ENCODE data around the gene PFKP.
"Not testable (repeated sequence)": the region's sequence is repeated elsewhere in the genome, so short reads cannot be mapped to it uniquely, and the experiment has no call there.

PFKP gene

DNA sequence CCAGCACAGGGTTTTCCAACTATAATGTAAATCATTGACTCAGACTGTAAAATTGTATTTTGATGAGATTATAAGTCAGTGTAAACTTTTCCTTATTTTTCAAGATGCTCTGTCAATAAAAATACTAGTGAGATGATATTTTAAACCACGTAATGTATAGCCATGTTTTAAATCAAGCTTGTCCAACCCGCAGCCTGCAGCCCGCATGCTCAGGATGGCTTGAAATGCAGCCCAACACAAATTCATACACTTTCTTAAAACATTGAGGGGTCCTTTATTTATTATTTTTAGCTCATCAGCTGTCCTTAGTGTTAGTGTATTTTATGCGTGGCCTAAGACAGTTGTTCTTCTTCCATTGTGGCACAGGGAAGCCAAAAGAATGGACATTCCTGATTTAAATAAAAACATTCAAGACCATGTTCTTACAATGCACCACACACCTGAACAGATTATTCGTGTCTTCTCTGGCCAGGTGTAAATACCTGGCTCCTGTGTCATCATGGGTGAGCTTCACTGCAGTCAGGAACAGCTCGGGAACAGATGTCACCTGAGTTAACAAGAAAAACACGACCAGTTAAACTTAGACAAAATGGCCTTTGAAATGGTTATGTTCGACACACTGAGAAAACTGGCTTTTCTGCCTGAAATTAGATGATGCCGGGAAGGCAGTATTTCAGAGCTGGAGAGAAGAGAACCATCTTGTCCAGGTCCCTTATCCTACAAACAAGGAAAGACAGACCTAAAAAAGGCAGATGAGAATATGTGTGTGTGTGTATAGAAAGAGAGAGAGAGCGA is 99.3 kb downstream of the PFKP start:
- DNase-seq, result no peak

DNA sequence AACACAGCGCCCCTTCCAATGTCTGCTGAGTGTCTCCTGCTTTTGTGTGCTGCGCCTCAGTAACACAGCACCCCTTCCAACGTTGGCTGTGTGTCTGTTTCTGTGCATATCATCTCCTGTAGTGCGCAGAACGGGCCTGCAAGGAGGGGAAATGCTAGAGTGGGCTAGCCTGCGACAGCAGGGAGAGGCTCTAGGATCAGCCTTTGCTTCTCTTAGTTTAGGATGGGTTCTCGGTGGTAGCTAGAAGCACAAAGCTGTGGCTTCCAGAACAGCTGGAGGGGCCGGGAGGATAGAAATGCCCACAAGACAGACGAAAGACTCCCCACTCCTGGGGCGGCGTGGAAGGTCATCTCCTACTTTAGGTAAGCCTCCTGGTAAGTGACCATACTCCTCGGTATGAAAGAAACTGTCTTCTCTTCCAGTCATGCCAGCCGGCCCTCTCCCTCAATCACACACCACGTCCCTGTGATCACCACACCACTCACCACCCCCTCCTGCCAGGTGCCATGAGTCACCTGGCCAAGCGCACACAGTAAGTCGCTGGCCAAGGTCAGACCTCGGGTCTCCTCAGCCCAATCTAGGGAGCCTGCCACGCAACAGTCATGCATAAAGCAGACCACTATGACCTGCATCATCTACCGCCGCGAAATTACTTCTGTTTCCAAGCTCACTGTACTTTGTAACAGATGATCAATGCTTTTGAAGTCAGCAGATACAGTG is 100.4 kb downstream of the PFKP start:
- DNase-seq, result no peak

- no peak for DNase-seq
Measured at GRCh38 chr10:3169271-3169670, 101.9 kb downstream of the PFKP start.

- no peak for DNase-seq
Measured at GRCh38 chr10:3169673-3170072, 102.3 kb downstream of the PFKP start.

GRCh38 chr10:3171488-3171887 is 104.1 kb downstream of the PFKP start:
- not testable (repeated sequence) for DNase-seq

- DNase-seq, result no peak
Measured at GRCh38 chr10:3172081-3172445, 104.7 kb downstream of the PFKP start.

GRCh38 chr10:3172446-3173170 is 105.3 kb downstream of the PFKP start, which contains the start of gene PITRM1:
PITRM1 (minus strand) TSS chr10:3172782; CDS start chr10:3172772, 10 bp downstream.
- peak; percentile 96 for DNase-seq

GRCh38 chr10:3173171-3173878 is 106.0 kb downstream of the PFKP start:
- peak; percentile 96 for DNase-seq

GRCh38 chr10:3178042-3178441 is 110.7 kb downstream of the PFKP start:
- DNase-seq, result no peak

- no peak for DNase-seq
Measured at GRCh38 chr10:3179174-3179573, 111.8 kb downstream of the PFKP start.

- DNase-seq, result no peak
Measured at GRCh38 chr10:3180355-3181025, 113.1 kb downstream of the PFKP start.

- DNase-seq, result no peak
Measured at GRCh38 chr10:3185386-3185785, 118.0 kb downstream of the PFKP start.

GRCh38 chr10:3186368-3186767 is 119.0 kb downstream of the PFKP start:
- no peak for DNase-seq

All from NCI-H2171 treated with DMSO at 0.1 percent for 48 hours (cell line).